ENCODE results near the gene FILIP1L.

DNA sequence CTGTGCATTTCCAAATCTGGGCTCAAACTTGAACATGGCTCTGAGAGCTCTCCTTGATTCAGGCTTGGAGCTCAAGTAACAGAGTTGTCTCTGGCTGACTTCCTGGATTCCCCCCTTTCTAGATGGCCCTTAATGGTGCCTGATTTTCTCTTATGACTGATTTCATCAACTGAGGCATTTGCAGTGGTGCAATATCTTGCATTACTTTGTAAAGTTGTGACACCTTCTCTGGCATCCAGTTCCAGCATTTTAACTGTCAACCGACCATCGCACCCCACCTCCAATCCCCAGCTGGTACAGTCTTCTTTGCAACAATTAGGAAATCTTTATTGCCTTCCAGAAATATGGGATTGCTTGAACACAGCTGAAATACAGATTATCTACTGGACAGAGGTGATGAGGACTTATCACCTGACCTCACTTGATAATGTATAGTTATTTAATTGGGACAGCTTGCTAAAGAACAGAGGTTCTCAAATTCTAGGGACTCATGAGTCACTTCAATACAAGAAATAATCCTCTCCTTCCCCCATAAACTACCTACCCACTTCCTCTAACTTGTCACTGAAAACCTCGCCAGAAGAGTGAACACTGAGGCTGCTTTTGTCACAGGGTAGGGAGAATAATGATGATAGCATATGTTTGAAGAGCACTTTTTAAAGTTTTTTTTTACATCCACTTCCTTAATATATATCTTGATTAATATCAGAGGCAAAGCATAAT lies 41.8 kb downstream of the FILIP1L start:
- TF ChIP-seq CTCF (conservative IDR thresholded peaks at IDR 0.05; ENCODE audit: low read length): no peak
- TF ChIP-seq EZH2phosphoT487 (IDR thresholded peaks at IDR 0.05; ENCODE audit: borderline replicate concordance): no peak

Measured in Loucy (cell line).